Measurements from ENCODE around the gene CAPNS2. TPM values are rescaled to one million over a fixed set of nuclear protein-coding genes. Genes with fewer than 3 reads are reported as not detected.

Gene CAPNS2
- polyA plus RNA-seq (2013, experiment 1 of 2; ENCODE audit: insufficient read length), result 0.12 TPM
- polyA plus RNA-seq (2013, experiment 2 of 2; ENCODE audit: insufficient read length), result 0.12 TPM

- DNase-seq, result no peak
Observed at GRCh38 chr16:55566432-55567175, at the start of gene CAPNS2. TSS of gene CAPNS2 (plus strand) at chr16:55566684. CDS start at chr16:55566757, 73 bp downstream.

- no peak for DNase-seq
Observed at GRCh38 chr16:55521792-55522191, 44.7 kb upstream of the CAPNS2 start.

GRCh38 chr16:55526441-55526840, 40.0 kb upstream of the CAPNS2 start:
- DNase-seq, result no peak

- no peak for DNase-seq
Observed at GRCh38 chr16:55527885-55528284, 38.6 kb upstream of the CAPNS2 start.

- no peak for DNase-seq
Observed at GRCh38 chr16:55529018-55529417, 37.5 kb upstream of the CAPNS2 start.

GRCh38 chr16:55530316-55530856, 36.1 kb upstream of the CAPNS2 start:
- DNase-seq, result no peak

GRCh38 chr16:55532227-55532626, 34.3 kb upstream of the CAPNS2 start:
- peak; percentile 25 for DNase-seq

GRCh38 chr16:55534756-55535155, 31.7 kb upstream of the CAPNS2 start:
- DNase-seq, result peak; percentile 56

GRCh38 chr16:55539049-55539448, 27.4 kb upstream of the CAPNS2 start:
- DNase-seq, result peak; percentile 39

- DNase-seq, result no peak
Observed at GRCh38 chr16:55539488-55539887, 27.0 kb upstream of the CAPNS2 start.

- no peak for DNase-seq
Observed at GRCh38 chr16:55540221-55540620, 26.3 kb upstream of the CAPNS2 start.

- peak; percentile 80 for DNase-seq
Observed at GRCh38 chr16:55542459-55543082, 23.9 kb upstream of the CAPNS2 start.

GRCh38 chr16:55543472-55543871, 23.0 kb upstream of the CAPNS2 start:
- peak; percentile 45 for DNase-seq

GRCh38 chr16:55552621-55553020, 13.9 kb upstream of the CAPNS2 start:
- DNase-seq, result peak; percentile 94

GRCh38 chr16:55555436-55555835, 11.0 kb upstream of the CAPNS2 start:
- DNase-seq, result no peak

- no peak for DNase-seq
Observed at GRCh38 chr16:55557186-55557585, 9.3 kb upstream of the CAPNS2 start.

- DNase-seq, result peak; percentile 30
Observed at GRCh38 chr16:55559233-55559632, 7.3 kb upstream of the CAPNS2 start.

GRCh38 chr16:55559933-55560516, 6.5 kb upstream of the CAPNS2 start:
- DNase-seq, result no peak

GRCh38 chr16:55561319-55561848, 5.1 kb upstream of the CAPNS2 start:
- no peak for DNase-seq

GRCh38 chr16:55562936-55563335, 3.5 kb upstream of the CAPNS2 start:
- DNase-seq, result peak; percentile 16

GRCh38 chr16:55563797-55564196, 2.7 kb upstream of the CAPNS2 start:
- peak; percentile 45 for DNase-seq

- no peak for DNase-seq
Observed at GRCh38 chr16:55565086-55565485, 1.4 kb upstream of the CAPNS2 start.

- DNase-seq, result peak; percentile 11
Observed at GRCh38 chr16:55567382-55567781, 898 bp downstream of the CAPNS2 start.

Measured in fibroblast of skin of back (primary cell).